ENCODE measurements around the gene STYK1. TPM values are rescaled to one million over a fixed set of nuclear protein-coding genes. Genes with fewer than 3 reads are reported as not detected.
A peak's percentile ranks its signal among the peaks of the same experiment; 100 is the strongest.

Gene STYK1, protein sequence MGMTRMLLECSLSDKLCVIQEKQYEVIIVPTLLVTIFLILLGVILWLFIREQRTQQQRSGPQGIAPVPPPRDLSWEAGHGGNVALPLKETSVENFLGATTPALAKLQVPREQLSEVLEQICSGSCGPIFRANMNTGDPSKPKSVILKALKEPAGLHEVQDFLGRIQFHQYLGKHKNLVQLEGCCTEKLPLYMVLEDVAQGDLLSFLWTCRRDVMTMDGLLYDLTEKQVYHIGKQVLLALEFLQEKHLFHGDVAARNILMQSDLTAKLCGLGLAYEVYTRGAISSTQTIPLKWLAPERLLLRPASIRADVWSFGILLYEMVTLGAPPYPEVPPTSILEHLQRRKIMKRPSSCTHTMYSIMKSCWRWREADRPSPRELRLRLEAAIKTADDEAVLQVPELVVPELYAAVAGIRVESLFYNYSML
- polyA plus RNA-seq (ENCODE audit: insufficient read length) = not detected

DNA sequence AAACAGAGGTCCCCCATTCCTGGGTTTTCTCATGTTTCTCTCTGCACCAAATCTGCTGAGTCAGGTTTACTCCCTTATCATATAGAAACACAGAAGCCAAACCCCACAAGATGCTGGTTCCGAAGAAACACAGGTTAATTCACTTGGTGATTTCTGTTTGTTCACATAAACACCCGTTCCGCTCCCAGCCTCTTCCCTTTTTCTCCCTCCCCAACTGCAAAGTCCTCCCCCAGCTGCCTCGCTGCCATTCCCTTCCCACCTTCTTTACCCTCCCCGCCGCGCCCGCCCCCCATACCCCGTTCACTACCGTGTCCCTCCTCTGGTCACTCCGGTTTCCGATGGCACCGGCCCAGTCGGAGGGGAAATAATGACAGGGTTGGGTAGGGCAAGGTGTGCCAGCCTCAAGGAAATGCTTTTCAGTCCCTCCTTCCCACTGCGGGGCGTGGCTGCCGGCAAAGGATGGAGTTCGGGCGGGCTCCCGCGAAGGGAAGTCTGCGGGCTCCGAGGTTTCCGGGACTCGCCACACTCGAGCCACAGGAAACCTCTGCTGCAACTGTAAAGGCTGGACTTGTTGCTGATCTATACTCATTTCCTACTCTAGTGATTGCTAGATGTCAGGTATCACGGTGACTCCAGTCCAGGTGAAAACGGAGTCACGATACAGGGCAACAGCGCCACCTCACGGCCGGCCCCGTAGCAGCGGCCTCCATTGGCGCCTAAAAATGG, at the start of gene STYK1:
TSS of gene STYK1 (minus strand) at position 394 of the 726 bp plus-strand sequence. CDS start 39,434 bp downstream, outside the sequence.
- peak; percentile 24 for DNase-seq

DNA sequence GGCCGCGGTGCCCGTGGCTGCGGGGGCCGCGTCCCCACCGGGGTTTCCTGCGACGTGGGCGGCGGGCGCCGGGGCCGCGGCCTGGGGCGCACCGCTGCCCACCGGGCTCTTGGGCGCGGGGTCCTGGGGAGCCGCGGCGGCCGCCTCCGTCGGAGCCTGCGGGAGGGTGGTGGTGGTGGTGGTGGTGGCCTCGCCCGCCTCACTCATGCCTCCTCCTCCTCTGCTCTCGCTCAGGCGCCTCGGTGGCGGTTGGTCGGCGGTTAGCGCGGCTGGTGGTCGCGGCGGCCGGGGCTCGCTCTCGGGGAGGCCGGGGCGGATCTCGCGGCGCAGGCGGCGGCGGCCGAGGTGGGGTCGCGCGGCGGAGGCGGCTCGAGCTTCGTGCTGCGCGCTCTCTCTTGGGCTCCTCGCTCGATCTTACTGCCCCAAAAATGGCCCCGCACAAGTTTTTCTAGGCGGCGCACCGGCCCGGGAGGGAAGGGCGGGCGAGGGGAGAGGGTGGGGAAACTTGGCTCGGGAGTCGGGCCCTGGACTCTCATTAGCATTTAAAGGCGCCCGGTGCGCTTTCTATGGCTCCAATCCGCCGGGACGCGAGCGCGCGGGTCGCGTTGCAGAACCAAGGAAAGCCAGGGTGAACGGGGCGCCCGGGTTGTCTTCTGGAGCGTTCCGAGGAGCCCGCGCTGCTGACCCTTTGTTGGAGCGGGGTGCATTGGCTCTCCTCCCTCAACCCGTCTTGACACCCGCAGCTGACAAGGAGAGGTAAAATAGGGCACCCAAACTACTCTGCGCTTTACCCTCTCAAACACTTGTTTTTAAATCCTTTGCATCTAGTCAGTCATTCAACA, 49.3 kb upstream of the STYK1 start, which contains the start of gene YBX3:
TSS of gene YBX3 (minus strand) at position 419 of the 842 bp plus-strand sequence. CDS start at position 207, 212 bp downstream.
- DNase-seq = peak; percentile 83

DNA sequence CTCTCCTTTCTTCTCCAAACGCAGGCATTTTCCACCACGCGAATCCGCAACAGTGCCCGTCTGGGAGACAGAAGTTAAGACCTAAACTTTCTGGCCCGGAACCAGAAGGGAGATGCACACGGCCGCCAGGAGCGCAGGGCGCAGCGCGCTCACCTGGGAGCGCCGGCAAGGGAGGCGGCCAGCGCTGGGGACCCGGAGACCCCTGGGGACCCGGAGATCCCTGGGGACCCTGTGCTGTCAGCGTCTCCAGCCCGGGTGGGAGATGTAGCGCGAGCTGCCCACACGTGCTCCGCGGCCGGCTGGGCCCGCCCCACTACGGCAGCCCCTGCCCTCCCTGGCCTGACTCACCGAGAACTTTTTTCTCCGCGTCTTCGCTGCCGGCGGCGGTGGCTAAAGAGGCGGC, 48.7 kb upstream of the STYK1 start:
- no peak for DNase-seq

DNA sequence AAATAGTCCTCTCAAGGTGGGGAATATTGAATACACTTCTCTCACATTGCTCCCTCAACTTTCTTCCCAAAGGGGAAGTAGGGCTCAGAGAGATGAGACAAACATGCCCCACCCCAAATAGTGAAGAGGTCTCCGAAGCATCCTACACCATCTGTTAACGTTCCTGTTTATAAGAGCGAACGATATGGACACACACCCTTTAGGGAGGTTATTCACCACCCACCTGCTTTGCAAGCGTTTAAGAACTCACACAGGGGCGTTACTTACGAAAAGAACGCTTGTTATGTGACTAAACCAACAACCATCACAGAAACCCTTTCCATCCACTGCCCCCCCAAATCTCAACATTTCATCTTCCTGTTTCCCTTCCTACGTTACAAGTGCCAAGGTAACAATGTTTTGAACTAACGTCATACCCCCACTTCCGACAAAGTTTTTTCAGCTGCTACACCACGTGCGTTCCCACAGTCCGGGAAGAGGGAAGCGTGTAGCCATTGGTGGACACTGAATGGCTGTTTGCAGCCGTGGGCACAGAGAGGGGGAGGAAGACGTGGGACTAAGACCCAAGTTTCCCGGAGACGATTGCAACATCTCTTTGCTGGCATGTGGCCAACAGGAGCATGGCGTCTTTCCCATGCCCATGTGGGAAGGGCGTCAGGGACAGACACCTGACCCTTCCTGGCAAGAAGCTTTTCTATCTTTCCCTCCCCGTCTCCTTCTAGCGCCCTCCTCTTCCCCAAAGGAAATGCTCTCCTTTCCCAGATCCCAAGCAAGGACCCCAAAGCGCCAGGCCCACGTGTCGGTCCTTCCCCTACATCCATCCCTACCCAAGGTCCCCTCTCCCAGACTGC, 48.0 kb upstream of the STYK1 start:
- DNase-seq = peak; percentile 89

DNA sequence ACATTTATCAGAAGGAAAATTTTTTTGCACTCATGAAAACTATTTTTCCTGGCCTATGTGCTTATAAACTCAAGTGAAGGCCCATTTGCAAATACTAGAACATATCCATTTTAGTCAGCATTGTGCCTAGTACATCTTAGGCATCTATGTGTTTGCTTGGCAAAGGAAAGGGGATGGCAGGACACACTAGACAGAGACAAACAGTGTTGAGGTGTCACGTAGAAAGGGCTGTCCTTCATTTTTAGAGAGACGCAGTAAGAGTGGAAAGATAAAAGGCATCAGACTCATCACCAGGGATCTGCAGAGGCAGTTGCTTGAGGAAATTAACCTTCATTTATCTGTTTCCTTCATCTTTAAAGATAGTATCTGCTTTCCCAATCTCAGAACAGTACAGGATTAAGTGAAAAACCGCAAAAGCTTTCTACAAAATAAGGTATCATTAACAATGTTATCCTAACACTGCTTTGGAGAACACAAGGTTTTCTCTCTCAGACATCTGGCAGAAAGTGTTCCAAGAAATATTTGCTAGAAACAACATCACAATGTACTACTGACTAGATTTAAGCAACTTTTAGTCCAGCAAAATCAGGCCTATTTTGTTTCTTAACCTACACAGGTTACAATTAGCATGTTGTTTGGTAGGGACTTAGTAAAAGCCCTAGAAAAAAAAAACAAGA, 47.3 kb upstream of the STYK1 start:
- no peak for DNase-seq

DNA sequence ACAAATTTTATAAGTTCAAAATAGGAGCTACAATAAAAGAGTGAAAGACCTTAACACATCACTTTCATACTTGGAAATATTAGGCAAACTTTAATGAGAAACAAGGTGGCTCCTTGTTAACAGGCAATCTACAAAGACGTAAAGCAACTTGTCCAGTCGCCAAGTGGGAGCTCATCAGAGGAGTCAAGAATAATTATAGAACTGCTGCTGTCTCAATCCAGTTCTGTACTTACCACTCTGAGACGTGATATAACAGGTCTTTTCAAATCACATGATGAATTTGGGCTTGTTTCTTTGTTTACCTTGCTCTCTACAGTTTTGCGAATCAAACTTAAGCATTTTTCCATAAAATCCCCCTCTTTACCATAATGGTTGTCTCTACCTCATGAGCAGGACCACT, 45.6 kb upstream of the STYK1 start:
- DNase-seq = no peak

DNA sequence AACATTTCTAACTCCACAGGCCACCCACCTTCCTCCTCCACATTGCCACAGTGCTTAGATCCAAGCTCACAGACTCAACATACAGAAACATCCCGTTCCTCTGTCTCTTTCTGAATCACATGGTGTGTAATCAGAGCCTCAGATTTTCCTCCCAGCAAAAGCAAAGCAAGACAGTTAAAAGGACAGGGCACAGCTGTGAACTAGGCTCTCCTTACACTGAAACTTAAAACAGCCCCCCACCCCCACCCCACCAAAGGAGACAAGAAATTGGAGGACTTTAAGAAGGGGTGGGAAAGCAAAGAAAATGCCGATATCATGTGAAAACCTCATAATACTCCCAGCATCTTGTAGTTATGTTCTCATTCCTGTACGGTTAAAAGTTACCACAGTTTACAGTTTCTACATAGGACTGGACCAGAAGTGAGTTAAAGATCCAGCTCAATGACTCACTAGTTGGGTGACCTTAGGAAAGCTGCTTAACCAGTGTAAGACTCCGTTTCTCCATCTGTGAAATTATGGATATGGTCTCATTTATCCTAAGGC, 44.5 kb upstream of the STYK1 start:
- DNase-seq = no peak

DNA sequence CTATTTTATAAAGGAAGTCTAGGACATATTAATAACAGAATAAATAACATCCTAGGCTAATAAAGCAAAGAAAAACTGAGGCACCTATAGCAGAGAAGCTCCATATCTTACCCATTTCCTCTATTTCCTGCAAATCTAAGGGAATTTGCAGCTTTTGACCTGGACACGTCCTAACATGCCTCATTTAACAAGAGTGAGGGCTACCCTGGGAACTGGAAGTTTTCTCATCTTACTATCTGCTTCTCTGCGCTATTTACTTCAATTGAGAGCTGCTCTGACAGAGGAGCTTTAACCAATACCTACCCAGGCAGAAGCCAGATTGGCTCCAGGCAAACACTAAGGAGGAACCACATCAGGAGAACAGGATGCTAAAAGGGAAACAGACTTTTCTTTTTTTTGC, 43.6 kb upstream of the STYK1 start:
- no peak for DNase-seq

DNA sequence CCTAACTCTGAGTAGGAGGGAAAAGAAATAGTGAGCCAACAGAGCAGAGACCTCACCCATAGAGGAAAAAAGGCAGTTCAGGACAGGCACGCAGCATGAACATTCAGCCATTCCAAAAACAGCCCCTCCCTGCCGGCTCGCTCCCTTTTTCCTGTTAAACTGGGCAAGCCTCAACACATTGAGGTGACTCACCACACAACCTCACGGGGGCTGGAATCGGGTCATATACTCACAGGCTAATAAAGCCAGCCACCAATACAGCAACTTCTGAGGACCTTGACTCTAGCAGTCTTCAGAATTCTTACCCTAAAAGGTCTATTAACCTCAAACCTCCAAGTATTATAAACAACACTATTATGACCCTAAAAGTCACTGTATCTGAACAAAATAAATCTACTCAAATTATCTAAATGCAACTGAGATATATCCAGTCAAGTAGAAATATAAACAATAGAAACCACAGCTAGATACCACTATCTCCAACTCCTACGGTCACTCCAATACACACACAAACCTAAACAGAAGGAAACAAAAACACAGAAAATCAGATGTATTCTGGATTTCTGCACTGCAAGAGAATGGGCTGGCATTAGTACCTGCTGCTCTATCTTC, 43.0 kb upstream of the STYK1 start:
- DNase-seq = no peak

DNA sequence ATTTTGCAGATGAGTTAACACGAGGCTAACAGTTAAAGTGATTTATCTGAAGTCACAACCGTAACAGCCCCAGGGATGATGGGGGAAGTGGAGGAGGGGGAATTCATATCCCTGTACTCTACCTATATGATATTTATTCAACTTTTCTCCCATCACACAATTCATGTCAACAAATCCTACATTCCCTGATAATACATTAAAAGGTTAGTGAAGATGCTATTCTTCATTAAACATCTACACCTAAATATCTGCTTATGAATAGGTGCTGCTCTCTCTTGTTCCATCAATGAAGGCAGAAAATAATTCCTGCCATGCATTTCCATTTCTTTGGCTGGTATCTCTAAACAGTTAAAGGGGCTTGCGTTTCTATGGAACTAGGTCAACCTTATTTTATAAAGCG, 42.4 kb upstream of the STYK1 start:
- DNase-seq = no peak

DNA sequence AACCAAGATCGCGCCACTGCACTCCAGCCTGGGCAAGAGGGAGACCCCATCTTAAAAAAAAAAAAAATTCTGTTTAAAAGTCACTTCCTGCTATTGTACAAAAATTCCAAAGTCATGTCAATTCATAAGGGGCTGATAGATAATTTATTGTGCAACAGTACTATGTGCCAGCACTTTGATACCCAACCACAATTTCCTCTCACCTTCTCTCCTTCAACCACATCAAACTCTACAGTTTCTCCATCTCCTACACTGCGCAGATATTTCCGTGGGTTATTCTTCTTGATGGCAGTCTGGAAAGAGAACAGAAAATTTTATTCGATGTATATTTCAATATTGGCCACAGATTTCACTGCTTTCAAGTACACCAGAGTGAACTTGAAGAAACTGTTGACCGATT, 41.6 kb upstream of the STYK1 start:
- DNase-seq = no peak

DNA sequence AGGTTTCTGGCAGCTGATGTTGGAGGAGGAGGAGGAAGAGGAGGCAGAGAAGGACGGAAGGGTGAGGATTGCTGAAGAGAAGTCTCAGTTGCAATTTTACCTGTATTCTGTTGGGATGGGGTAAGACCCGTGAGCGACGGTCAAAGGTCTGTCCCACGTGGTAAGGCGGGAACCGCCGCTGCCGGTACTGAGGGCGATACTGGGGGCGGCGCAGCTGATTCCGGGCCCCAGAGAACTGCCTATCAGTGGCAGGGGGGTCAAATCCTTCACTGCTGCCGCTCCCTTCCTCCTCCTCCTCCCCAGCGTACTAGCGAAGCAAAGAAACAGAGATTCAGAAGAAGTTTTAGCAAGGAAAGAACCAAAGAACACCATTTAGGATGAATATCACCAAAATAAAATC, 36.0 kb upstream of the STYK1 start:
- no peak for DNase-seq

DNA sequence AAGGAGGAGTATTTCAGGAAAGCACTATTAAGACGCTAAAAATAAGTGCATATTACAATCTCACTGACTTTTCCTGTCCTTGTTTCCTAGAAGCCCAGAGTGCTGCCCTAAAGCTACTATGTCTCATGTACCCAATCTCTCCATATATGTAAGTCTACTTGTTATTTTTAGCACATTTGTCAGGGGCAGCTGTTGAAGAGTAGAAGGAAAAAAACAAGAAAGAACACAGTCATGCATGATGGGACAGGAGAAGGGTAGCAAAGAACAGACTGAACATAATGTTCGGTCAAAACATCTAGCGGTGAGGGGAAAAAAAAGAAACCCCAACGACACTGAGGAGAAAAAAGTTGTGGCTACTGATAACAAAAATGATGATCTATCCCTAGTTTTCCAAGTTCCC, 35.0 kb upstream of the STYK1 start:
- DNase-seq = no peak

DNA sequence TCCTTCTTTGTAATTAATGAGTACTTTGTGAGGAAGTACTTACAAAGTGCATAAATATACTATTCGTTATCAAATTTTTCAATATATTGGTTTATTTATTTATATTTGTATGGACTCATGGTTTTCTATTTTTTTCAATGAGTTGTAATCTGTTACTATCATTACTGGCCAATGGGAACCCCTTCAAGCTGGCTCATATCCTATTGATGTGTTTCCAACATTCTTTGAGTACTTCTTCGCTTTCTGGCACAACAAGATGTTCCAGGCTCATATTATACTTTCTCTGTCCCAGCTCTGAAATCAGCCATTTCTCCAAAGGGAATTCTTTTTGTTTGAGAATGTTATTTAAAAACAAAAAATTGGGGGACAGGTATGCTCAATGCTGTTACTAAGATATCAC, 31.8 kb upstream of the STYK1 start:
- no peak for DNase-seq

DNA sequence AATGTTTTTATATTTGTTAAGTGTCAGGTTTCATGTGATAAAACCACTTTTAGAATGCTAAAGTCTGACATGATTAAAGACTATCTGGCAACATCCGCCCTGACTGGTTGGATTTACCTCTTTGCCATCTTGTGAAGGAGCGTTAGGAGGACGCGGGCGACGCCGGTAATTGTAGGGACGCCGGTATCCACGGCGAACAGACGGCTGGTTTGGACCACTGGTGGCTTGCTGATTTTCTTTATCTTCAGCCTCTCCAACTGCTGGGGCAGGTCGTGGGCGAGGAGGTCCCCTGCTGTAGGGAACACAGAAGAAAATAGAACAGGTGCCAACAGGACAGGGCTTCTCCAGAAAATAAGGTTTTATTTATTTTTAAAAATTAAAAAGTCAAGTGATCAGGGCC, 28.0 kb upstream of the STYK1 start:
- no peak for DNase-seq

DNA sequence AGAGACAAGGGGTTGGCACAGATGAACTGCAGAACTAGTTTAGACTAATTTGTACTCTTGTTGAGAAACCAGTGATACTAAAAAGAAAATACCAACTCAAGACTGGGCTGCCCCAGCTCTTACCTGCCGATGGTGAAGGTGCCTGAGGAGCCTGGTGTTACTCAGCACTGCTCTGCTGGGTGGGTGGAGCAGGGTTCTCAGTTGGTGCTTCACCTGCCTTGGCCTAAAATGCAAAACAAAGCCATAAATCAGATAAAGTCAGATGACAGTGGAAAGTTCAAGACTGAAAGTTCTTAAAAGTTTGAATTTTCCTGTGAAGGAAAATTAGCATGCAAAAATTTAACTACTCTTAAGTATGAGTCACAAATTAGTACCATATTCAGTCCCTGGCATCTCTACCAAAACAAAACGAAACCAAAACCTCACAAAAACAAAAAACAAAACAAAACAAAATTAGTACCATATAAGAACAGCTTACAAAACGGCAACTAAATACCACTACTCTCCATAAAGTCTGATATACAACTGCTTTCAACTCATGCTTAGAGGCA, 27.4 kb upstream of the STYK1 start:
- DNase-seq = no peak

DNA sequence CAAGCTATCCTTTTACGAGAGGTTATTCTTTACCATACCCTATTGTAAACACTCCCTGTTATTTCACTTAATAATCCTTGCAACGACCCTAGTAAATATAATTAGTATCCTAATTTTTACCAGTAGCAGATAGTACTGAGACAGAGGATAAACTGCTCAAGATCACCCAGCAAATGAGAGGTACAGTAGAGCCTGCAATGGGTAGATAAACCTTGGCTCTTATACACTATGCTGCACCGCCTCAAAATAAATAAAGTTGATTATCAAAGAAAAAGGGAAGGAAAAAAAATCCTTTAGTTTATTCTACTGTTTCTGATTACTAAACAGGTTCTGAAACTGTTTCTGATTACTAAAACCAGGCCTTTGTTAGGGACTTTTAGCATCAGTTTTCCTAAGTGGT, 26.7 kb upstream of the STYK1 start:
- DNase-seq = no peak

DNA sequence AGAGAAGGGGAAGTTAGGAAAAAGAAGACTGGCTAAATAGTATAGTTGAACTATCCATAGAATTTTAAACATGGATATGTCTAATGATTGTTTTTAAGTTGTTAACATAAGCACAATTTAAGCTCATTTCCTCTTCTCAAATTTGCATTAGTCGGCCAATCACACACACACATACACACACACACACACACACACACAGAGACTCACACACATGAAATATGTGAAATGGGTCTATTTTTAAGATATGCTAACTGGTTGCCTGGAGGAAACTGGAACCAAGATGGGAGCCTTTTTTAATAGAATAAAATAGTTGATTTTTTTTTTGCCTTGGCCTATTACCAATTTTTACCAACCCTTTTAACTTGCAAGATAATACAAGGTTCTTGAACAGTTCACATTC, 24.0 kb upstream of the STYK1 start:
- DNase-seq = no peak

DNA sequence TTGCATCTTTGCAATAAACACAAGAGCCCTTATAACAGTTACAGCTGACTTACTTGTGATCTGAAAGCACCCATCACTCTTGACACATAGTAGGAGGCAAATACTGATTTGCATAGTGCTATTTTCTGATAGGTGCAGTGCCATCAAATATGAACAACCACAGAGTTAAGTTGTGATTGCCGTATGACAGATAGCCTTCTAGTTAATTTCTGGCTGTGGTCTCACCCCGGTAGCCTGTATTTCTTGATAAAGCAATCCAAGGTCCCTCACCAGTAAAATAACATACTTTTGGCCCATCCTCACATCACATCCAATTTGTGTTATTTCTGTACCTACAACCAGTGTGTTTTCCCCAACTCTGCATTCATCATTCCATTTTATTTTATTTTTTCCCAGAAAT, 23.3 kb upstream of the STYK1 start:
- no peak for DNase-seq

DNA sequence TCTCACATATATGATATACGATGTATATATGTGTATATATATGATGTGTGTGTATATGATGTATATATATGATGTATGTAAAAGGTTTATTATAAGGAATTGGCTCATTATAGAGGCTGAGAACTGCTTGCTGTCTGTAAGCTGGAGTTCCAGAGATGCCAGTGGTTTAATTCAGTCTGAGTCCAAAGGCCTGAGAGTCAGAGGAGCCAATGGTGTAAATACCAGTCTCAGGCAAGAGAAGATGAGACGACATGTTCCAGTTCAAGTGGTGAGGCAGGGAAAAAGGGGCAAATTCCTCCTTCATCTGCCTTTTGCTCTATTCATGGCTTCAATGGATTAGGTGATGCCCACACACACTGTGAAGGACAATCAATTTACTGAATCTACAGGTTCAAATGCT, 17.1 kb upstream of the STYK1 start:
- DNase-seq = no peak

Measured in hindlimb muscle (tissue), 1 donor.